ENCODE results near the gene JMJD6. TPM values are rescaled to one million over a fixed set of nuclear protein-coding genes. Genes with fewer than 3 reads are reported as not detected.
A peak's percentile ranks its signal among the peaks of the same experiment; 100 is the strongest.

JMJD6 gene
- total and polyA plus RNA-seq, 2 experiments from 2014 or later, result 11.4 to 12.8 TPM

GRCh38 chr17:76671123-76671911 is 55.1 kb downstream of the JMJD6 start:
- H3K27me3 ChIP-seq (ENCODE audit: insufficient read depth), result no peaks in the 10 kb centered on the region
- H2AFZ ChIP-seq, result peak overlapping the region; percentile 96
- DNase-seq (ENCODE audit: low spot score), result peak; percentile 100

GRCh38 chr17:76670718-76671122 is 55.7 kb downstream of the JMJD6 start:
- Mint-ChIP-seq H3K4me3 (peak overlapping the region; percentile 90), H3K27ac (peak overlapping the region; percentile 96)
- peak; percentile 5 for ATAC-seq

More at GRCh38 chr17:76671123-76671911, 55.1 kb downstream of the JMJD6 start:
- Mint-ChIP-seq H3K27me3 (ENCODE audit: insufficient read depth, low read depth, poor library complexity) (peaks cover 10% of the 10 kb centered on the region), H3K4me3 (peak overlapping the region; percentile 90), H3K27ac (peak overlapping the region; percentile 96), H3K36me3 (ENCODE audit: low read depth) (no peaks in the 10 kb centered on the region), H3K9me3 (no peaks in the 10 kb centered on the region), H3K4me1 (peaks cover 17% of the 10 kb centered on the region)
- Histone ChIP-seq H3K4me3 (peak overlapping the region; percentile 67), H3K4me2 (peak overlapping the region; percentile 65), H3F3A (replicated peaks; ENCODE audit: low read depth) (0 out of 2 replicates have a peak, but pooled peaks cover 12% of the 10 kb centered on the region), H4K20me1 (replicated peaks; ENCODE audit: insufficient read depth) (no peaks in the 10 kb centered on the region), H3K79me2 (replicated peaks; ENCODE audit: insufficient read depth) (no peaks in the 10 kb centered on the region), H3K9me2 (ENCODE audit: insufficient read depth) (peaks cover 2% of the 10 kb centered on the region; the same call in 1 of the 2 replicates), H3K27ac (ENCODE audit: low read depth) (peak overlapping the region; percentile 72), H3K36me3 (ENCODE audit: insufficient read depth) (no peaks in the 10 kb centered on the region), H3K4me1 (ENCODE audit: insufficient read depth) (peaks cover 14% of the 10 kb centered on the region)
- ATAC-seq, result peak; percentile 94
- peak; percentile 80 for TF ChIP-seq POLR2AphosphoS5 (IDR thresholded peaks at IDR 0.05; ENCODE audit: low read depth)
- peak; percentile 82 for TF ChIP-seq CREB1 (CRISPR knock-in tag; IDR thresholded peaks at IDR 0.05; ENCODE audit: low read depth)
- 0 out of 2 replicates have a peak, but pooled peaks have one; percentile 19 for TF ChIP-seq ETS1 (IDR thresholded peaks at IDR 0.05)
- TF ChIP-seq NANOG (IDR thresholded peaks at IDR 0.05; ENCODE audit: borderline replicate concordance), result no peak

More at GRCh38 chr17:76670718-76671122, 55.7 kb downstream of the JMJD6 start:
- H3F3A ChIP-seq (replicated peaks; ENCODE audit: low read depth), result 0 out of 2 replicates have a peak, but pooled peaks cover 12% of the 10 kb centered on the region
- Mint-ChIP-seq H3K4me1 (peaks cover 17% of the 10 kb centered on the region), H3K36me3 (ENCODE audit: low read depth) (no peaks in the 10 kb centered on the region), H3K27me3 (ENCODE audit: insufficient read depth, low read depth, poor library complexity) (peaks cover 10% of the 10 kb centered on the region), H3K9me3 (no peaks in the 10 kb centered on the region)
- no peaks in the 10 kb centered on the region for H3K36me3 ChIP-seq (ENCODE audit: insufficient read depth)
- H3K27ac ChIP-seq (ENCODE audit: low read depth), result peak overlapping the region; percentile 72
- no peak for DNase-seq (ENCODE audit: low spot score)
- H3K4me1 ChIP-seq (ENCODE audit: insufficient read depth), result peaks cover 14% of the 10 kb centered on the region
- peak overlapping the region; percentile 49 for H3K4me3 ChIP-seq
- peak overlapping the region; percentile 96 for H2AFZ ChIP-seq
- H3K4me2 ChIP-seq, result peak overlapping the region; percentile 65
- TF ChIP-seq POLR2AphosphoS5 (IDR thresholded peaks at IDR 0.05; ENCODE audit: low read depth), result no peak
- no peak for TF ChIP-seq ETS1 (IDR thresholded peaks at IDR 0.05)
- H3K27me3 ChIP-seq (ENCODE audit: insufficient read depth), result no peaks in the 10 kb centered on the region
- peaks cover 2% of the 10 kb centered on the region; the same call in 1 of the 2 replicates for H3K9me2 ChIP-seq (ENCODE audit: insufficient read depth)
- no peaks in the 10 kb centered on the region for H3K79me2 ChIP-seq (replicated peaks; ENCODE audit: insufficient read depth)
- no peaks in the 10 kb centered on the region for H4K20me1 ChIP-seq (replicated peaks; ENCODE audit: insufficient read depth)

Measured in GM23338 (cell line).